ENCODE results near the gene MYO3A.
"Not testable (repeated sequence)": the region's sequence is repeated elsewhere in the genome, so short reads cannot be mapped to it uniquely, and the experiment has no call there.

MYO3A gene

DNA sequence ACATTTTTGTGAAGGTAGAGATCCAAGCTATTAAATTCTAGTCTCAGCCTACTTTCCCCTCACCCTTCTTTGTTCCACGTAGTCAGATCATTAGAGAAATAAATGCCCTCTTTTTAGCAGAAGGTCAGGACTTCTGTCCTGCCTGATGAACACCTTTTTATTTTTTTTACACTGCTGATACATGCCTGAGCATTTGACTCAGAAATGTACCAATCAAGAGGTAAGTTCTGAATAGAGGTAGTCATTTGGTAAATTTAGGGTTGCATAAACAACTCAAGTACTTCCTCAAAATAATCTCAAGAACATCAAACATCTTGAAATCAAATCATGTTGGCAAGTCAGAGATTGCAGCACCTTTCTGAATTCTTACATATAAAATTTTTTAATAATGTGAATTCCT is 133.7 kb downstream of the MYO3A start:
- ChIA-PET CTCF (no interaction called here), POLR2A (no interaction called here)
- DNase-seq (ENCODE audit: extremely low spot score): no peak
- TF ChIP-seq BHLHE40 (IDR thresholded peaks at IDR 0.05; ENCODE audit: borderline replicate concordance) (no peak), HDGF (IDR thresholded peaks at IDR 0.05; ENCODE audit: borderline replicate concordance) (no peak), FOXK2 (IDR thresholded peaks at IDR 0.05) (no peak), SP1 (IDR thresholded peaks at IDR 0.05) (no peak), L3MBTL2 (conservative IDR thresholded peaks at IDR 0.05) (no peak), NFRKB (IDR thresholded peaks at IDR 0.05) (no peak), SUZ12 (IDR thresholded peaks at IDR 0.05) (no peak), ELF4 (IDR thresholded peaks at IDR 0.05) (no peak), LEF1 (IDR thresholded peaks at IDR 0.05; ENCODE audit: borderline replicate concordance) (no peak), ARNT (IDR thresholded peaks at IDR 0.05) (no peak), FOXA1 (IDR thresholded peaks at IDR 0.05) (no peak), FOXM1 (IDR thresholded peaks at IDR 0.05; ENCODE audit: borderline replicate concordance) (no peak)
- TF ChIP-seq, protein P1, sequence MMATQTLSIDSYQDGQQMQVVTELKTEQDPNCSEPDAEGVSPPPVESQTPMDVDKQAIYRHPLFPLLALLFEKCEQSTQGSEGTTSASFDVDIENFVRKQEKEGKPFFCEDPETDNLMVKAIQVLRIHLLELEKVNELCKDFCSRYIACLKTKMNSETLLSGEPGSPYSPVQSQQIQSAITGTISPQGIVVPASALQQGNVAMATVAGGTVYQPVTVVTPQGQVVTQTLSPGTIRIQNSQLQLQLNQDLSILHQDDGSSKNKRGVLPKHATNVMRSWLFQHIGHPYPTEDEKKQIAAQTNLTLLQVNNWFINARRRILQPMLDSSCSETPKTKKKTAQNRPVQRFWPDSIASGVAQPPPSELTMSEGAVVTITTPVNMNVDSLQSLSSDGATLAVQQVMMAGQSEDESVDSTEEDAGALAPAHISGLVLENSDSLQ (IDR thresholded peaks at IDR 0.05): no peak

DNA sequence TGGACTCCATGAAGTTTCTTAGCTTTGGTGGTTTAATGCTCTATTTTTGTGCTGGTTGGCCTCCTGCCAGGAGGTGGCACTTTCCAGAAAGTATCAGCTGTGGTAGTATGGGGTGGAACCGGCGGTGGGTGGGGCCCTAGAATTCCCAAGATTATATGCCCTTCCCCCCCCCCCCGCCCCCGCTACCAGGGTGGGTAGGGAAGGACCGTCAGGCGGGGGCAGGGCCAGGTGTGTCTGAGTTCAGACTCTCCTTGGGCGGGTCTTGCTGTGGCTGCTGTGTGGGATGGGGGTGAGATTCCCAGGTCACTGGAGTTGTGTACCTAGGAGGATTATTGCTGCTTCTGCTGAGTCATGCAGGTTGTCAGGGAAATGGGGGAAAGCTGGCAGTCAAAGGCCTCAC is 146.9 kb downstream of the MYO3A start:
- DNase-seq (ENCODE audit: extremely low spot score); CTCF ChIA-PET; POLR2A ChIA-PET: not testable (repeated sequence)

DNA sequence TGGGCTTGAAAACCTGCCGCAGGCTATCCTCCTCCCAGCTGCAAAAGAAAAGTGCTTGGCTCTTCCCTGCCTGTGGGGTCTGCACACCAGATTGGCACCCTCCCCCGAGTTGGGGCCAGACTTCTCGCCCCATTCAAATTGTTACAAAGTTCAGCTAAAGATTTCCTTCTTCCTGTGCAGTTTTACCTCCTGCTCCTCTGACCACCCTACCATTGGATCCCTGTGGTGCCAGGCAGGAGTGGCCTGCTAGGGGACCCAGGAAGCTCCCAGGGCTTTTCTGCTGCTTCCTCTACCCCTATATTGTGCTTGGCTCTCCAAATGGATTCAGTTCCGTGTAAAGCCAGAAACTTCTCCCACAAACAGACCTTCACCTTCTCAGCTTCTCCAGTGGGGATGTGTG is 147.4 kb downstream of the MYO3A start:
- TF ChIP-seq ARNT (IDR thresholded peaks at IDR 0.05) (no peak), CTBP1 (IDR thresholded peaks at IDR 0.05; ENCODE audit: borderline replicate concordance) (no peak), BHLHE40 (IDR thresholded peaks at IDR 0.05; ENCODE audit: borderline replicate concordance) (no peak), SUZ12 (IDR thresholded peaks at IDR 0.05) (no peak), SP1 (IDR thresholded peaks at IDR 0.05) (no peak), FOXK2 (IDR thresholded peaks at IDR 0.05) (no peak), LEF1 (IDR thresholded peaks at IDR 0.05; ENCODE audit: borderline replicate concordance) (no peak), HDGF (IDR thresholded peaks at IDR 0.05; ENCODE audit: borderline replicate concordance) (no peak), NFRKB (IDR thresholded peaks at IDR 0.05) (no peak), ZNF384 (IDR thresholded peaks at IDR 0.05) (no peak), FOXM1 (IDR thresholded peaks at IDR 0.05; ENCODE audit: borderline replicate concordance) (no peak), ELF4 (IDR thresholded peaks at IDR 0.05) (no peak), FOXA1 (IDR thresholded peaks at IDR 0.05) (no peak), L3MBTL2 (conservative IDR thresholded peaks at IDR 0.05) (no peak), TARDBP (IDR thresholded peaks at IDR 0.05) (no peak)
- TF ChIP-seq, protein P1 (IDR thresholded peaks at IDR 0.05): no peak
- ChIA-PET CTCF (no interaction called here), POLR2A (no interaction called here)
- DNase-seq (ENCODE audit: extremely low spot score): no peak

DNA sequence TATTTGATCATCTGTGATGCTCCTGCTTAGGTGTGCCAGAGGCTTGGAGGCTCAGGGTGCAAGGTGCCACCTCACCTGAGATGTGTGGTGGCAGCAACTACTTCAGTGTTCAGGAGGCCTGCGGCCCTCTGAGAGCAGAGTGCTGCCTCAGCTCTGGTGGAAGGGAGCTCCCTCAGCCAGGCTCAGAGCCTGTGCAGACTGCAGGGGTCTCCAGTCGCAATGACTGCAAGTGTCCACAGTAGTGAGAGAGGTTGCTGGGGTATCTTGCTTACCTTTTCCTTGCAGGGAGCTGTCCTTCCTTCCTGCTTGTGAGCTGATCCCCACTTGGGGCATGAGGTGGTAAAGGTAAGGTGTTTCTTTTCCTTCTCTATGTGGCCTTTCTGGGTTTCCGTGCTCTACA is 151.5 kb downstream of the MYO3A start:
- no peak for TF ChIP-seq FOXM1 (IDR thresholded peaks at IDR 0.05; ENCODE audit: borderline replicate concordance)
- no peak for TF ChIP-seq CTBP1 (IDR thresholded peaks at IDR 0.05; ENCODE audit: borderline replicate concordance)
- no peak for TF ChIP-seq ELF4 (IDR thresholded peaks at IDR 0.05)
- TF ChIP-seq LEF1 (IDR thresholded peaks at IDR 0.05; ENCODE audit: borderline replicate concordance): no peak
- TF ChIP-seq SP1 (IDR thresholded peaks at IDR 0.05): no peak
- no peak for TF ChIP-seq BHLHE40 (IDR thresholded peaks at IDR 0.05; ENCODE audit: borderline replicate concordance)
- ChIA-PET CTCF (no interaction called here), POLR2A (no interaction called here)
- DNase-seq (ENCODE audit: extremely low spot score): no peak

DNA sequence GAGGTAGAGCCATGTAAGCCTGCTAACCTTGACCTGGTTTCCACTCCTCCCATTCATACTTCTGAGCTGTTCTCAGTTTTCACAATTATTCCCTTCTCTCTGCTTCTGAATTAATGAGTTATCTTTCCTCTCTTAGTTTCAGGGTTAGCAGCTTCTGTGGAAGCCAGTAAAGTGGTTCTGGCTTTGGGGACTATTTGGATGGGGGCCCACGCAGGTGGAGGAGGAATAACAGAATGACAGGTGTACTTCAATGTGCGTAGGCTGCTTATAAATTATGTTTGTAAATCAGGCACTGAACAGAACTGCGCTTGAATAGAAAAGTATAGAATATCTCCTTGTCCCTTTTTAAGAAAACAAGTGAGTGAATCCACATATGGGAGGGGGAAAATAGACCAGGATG is 153.6 kb downstream of the MYO3A start:
- TF ChIP-seq SP1 (IDR thresholded peaks at IDR 0.05): no peak
- no peak for DNase-seq (ENCODE audit: extremely low spot score)
- ChIA-PET CTCF (no interaction called here), POLR2A (no interaction called here)

DNA sequence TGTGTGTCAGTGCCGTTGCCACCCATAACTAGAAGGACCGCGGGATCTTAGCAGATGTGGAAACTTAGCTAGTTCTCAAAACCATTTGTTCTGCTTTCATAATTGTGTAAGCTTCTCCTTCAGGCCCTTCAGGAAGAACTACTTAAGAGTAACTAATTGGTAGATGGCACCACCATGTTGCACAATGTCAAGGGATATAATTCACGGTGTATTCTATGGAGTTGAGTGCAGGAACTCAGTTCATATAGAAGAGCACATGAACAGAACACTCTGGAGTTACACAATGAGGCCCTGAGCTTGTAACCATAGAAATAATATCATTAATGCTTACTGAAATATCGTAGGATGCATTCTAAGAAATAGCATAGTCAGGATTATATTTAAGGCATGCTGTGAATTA is 156.0 kb downstream of the MYO3A start:
- TF ChIP-seq ELF4 (IDR thresholded peaks at IDR 0.05): no peak
- TF ChIP-seq SUZ12 (IDR thresholded peaks at IDR 0.05): no peak
- no peak for TF ChIP-seq SP1 (IDR thresholded peaks at IDR 0.05)
- no peak for TF ChIP-seq FOXM1 (IDR thresholded peaks at IDR 0.05; ENCODE audit: borderline replicate concordance)
- TF ChIP-seq TARDBP (IDR thresholded peaks at IDR 0.05): no peak
- TF ChIP-seq ARNT (IDR thresholded peaks at IDR 0.05): no peak
- TF ChIP-seq HDGF (IDR thresholded peaks at IDR 0.05; ENCODE audit: borderline replicate concordance): no peak
- TF ChIP-seq FOXA1 (IDR thresholded peaks at IDR 0.05): no peak
- CTCF ChIA-PET: no interaction called here
- POLR2A ChIA-PET: no interaction called here
- no peak for DNase-seq (ENCODE audit: extremely low spot score)

DNA sequence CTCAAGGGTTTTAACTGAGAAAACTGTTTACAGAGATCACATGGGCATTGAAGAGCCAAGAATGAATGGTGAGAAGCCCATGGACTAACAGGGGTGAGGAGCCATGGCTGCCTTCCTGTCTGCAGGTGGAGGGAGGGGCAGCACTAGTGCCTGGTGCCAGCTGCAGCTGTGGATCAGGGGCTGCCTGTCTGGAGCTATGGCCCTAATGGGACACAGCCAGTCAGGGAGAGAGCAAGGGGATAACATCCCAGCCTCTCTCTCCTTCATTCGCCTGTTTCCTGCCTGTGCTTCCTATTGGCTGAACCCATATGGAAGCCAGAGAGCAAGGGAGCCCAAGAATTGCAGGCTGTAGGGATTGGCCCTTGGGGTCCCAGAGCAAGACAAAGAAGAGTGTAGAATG is 156.7 kb downstream of the MYO3A start:
- POLR2A ChIA-PET: no interaction called here
- DNase-seq (ENCODE audit: extremely low spot score): no peak
- CTCF ChIA-PET: no interaction called here
- TF ChIP-seq NFRKB (IDR thresholded peaks at IDR 0.05) (no peak), FOXM1 (IDR thresholded peaks at IDR 0.05; ENCODE audit: borderline replicate concordance) (no peak), ARNT (IDR thresholded peaks at IDR 0.05) (no peak), ELF4 (IDR thresholded peaks at IDR 0.05) (no peak), TARDBP (IDR thresholded peaks at IDR 0.05) (no peak)
- TF ChIP-seq, protein P1 (IDR thresholded peaks at IDR 0.05): no peak

DNA sequence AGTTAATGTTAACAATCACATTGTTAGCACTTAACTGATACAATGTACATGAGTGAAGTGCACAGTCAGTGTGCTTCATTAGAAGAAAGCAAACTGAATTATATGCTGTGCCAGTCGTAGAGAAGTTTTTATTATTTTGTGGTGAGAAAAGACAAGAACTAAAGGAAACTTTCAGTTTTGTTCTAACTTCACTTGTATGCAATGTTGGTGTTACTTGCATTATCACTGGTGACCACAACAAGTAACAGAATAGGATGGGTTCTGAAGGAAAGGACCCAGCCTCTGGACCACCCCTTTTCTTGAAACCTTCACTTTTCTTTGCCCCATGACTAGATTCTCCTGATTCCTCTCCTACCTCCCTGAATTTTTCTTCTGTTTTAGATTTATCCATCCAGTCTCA is 159.2 kb downstream of the MYO3A start:
- no peak for TF ChIP-seq ARNT (IDR thresholded peaks at IDR 0.05)
- TF ChIP-seq FOXM1 (IDR thresholded peaks at IDR 0.05; ENCODE audit: borderline replicate concordance): no peak
- TF ChIP-seq TARDBP (IDR thresholded peaks at IDR 0.05): no peak
- TF ChIP-seq, protein P1 (IDR thresholded peaks at IDR 0.05): no peak
- no peak for TF ChIP-seq LEF1 (IDR thresholded peaks at IDR 0.05; ENCODE audit: borderline replicate concordance)
- TF ChIP-seq FOXK2 (IDR thresholded peaks at IDR 0.05): no peak
- no peak for TF ChIP-seq BHLHE40 (IDR thresholded peaks at IDR 0.05; ENCODE audit: borderline replicate concordance)
- no peak for TF ChIP-seq SUZ12 (IDR thresholded peaks at IDR 0.05)
- no peak for TF ChIP-seq FOXA1 (IDR thresholded peaks at IDR 0.05)
- no peak for TF ChIP-seq ZNF384 (IDR thresholded peaks at IDR 0.05)
- TF ChIP-seq L3MBTL2 (conservative IDR thresholded peaks at IDR 0.05): no peak
- no peak for TF ChIP-seq CTBP1 (IDR thresholded peaks at IDR 0.05; ENCODE audit: borderline replicate concordance)
- TF ChIP-seq SP1 (IDR thresholded peaks at IDR 0.05): no peak
- no peak for TF ChIP-seq ELF4 (IDR thresholded peaks at IDR 0.05)
- TF ChIP-seq NFRKB (IDR thresholded peaks at IDR 0.05): no peak
- TF ChIP-seq HDGF (IDR thresholded peaks at IDR 0.05; ENCODE audit: borderline replicate concordance): no peak

More for the DNA sequence above, 159.2 kb downstream of the MYO3A start:
- POLR2A ChIA-PET: no interaction called here
- CTCF ChIA-PET: no interaction called here
- no peak for DNase-seq (ENCODE audit: extremely low spot score)
